LNCAP (cell line): Measurements from ENCODE around the gene WASF3.

ENCODE experiments used
- CTCF ChIP-seq: fragments of 450-650 bp; IDR thresholded peaks from 2 replicates; pipeline ENCODE4 v1.5.1; 2017; ENCODE audit warnings: mild to moderate bottlenecking

Gene WASF3

GRCh38 chr13:26621731-26622401, 64.4 kb downstream of the WASF3 start:
- no peak for TF ChIP-seq CTCF

- no peak for TF ChIP-seq CTCF
These were observed 65.6 kb downstream of the WASF3 start for GRCh38 chr13:26623125-26623524.

GRCh38 chr13:26624572-26624971, 67.1 kb downstream of the WASF3 start:
- TF ChIP-seq CTCF: no peak

- no peak for TF ChIP-seq CTCF
These were observed 68.8 kb downstream of the WASF3 start for GRCh38 chr13:26626271-26626670.

- TF ChIP-seq CTCF: no peak; the same call in 1 of the 2 replicates
These were observed 71.2 kb downstream of the WASF3 start for GRCh38 chr13:26628706-26629105.

GRCh38 chr13:26629260-26629825, 71.9 kb downstream of the WASF3 start:
- no peak for TF ChIP-seq CTCF

- TF ChIP-seq CTCF: no peak
These were observed 89.1 kb downstream of the WASF3 start for GRCh38 chr13:26646603-26647002.

GRCh38 chr13:26651234-26651633, 93.8 kb downstream of the WASF3 start:
- no peak for TF ChIP-seq CTCF
